ENCODE measurements around the gene KCNC3.

DNA sequence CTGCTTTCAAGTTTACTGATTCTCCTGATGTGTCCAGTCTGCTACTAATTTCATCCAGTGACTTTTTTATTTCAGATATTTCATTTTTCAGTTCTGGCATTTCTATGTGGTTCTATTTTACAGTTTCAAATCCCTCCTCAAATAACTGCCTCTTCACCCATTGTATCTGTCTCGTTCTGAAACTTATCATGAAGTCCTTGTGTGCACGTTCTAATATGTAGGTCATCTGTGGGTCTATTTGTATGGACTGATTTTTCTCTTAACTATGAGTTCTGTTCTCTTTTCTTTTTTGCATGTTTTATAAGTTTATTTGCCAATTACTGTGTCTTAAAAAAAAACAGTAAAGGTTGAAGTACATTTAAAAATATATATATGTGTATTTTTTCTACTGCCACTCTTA lies 43.3 kb downstream of the KCNC3 start:
- no peak for TF ChIP-seq USF2 (IDR thresholded peaks at IDR 0.05)
- TF ChIP-seq, protein P1, sequence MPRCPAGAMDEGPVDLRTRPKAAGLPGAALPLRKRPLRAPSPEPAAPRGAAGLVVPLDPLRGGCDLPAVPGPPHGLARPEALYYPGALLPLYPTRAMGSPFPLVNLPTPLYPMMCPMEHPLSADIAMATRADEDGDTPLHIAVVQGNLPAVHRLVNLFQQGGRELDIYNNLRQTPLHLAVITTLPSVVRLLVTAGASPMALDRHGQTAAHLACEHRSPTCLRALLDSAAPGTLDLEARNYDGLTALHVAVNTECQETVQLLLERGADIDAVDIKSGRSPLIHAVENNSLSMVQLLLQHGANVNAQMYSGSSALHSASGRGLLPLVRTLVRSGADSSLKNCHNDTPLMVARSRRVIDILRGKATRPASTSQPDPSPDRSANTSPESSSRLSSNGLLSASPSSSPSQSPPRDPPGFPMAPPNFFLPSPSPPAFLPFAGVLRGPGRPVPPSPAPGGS (IDR thresholded peaks at IDR 0.05) = no peak
- TF ChIP-seq, protein P2, sequence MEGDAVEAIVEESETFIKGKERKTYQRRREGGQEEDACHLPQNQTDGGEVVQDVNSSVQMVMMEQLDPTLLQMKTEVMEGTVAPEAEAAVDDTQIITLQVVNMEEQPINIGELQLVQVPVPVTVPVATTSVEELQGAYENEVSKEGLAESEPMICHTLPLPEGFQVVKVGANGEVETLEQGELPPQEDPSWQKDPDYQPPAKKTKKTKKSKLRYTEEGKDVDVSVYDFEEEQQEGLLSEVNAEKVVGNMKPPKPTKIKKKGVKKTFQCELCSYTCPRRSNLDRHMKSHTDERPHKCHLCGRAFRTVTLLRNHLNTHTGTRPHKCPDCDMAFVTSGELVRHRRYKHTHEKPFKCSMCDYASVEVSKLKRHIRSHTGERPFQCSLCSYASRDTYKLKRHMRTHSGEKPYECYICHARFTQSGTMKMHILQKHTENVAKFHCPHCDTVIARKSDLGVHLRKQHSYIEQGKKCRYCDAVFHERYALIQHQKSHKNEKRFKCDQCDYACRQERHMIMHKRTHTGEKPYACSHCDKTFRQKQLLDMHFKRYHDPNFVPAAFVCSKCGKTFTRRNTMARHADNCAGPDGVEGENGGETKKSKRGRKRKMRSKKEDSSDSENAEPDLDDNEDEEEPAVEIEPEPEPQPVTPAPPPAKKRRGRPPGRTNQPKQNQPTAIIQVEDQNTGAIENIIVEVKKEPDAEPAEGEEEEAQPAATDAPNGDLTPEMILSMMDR (IDR thresholded peaks at IDR 0.05) = no peak
- TF ChIP-seq, protein P3, sequence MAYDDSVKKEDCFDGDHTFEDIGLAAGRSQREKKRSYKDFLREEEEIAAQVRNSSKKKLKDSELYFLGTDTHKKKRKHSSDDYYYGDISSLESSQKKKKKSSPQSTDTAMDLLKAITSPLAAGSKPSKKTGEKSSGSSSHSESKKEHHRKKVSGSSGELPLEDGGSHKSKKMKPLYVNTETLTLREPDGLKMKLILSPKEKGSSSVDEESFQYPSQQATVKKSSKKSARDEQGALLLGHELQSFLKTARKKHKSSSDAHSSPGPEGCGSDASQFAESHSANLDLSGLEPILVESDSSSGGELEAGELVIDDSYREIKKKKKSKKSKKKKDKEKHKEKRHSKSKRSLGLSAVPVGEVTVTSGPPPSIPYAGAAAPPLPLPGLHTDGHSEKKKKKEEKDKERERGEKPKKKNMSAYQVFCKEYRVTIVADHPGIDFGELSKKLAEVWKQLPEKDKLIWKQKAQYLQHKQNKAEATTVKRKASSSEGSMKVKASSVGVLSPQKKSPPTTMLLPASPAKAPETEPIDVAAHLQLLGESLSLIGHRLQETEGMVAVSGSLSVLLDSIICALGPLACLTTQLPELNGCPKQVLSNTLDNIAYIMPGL (CRISPR knock-in tag; IDR thresholded peaks at IDR 0.05; ENCODE audit: borderline replicate concordance) = no peak

Measured in A549 (cell line).